Measurements from ENCODE around the gene HLF.
A peak's percentile ranks its signal among the peaks of the same experiment; 100 is the strongest.

Gene HLF, protein sequence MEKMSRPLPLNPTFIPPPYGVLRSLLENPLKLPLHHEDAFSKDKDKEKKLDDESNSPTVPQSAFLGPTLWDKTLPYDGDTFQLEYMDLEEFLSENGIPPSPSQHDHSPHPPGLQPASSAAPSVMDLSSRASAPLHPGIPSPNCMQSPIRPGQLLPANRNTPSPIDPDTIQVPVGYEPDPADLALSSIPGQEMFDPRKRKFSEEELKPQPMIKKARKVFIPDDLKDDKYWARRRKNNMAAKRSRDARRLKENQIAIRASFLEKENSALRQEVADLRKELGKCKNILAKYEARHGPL

DNA sequence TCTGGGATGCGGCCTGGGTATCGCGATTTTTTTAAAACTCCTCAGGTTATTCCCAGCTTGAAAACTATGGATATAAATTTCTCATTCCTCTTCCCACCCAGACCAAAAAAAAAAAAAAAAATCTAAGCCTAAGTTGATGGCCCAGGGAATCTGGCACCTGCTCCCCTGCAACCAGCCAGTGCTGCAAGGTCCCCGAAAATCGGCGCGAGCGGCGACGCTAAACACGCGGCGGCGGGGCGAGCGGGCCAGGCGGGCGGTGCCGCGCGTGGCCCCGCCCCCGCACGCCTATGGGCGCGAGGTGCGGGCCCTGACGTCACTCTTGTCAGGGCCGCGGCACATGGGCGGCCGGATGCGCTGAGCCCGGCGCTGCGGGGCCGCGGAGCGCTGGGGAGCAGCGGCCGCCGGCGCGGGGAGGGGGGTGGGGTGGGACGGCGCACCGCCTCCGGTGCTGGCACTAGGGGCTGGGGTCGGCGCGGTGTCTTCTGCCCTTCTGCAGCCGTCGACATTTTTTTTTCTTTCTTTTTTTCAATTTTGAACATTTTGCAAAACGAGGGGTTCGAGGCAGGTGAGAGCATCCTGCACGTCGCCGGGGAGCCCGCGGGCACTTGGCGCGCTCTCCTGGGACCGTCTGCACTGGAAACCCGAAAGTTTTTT lies at the start of gene HLF:
Gene HLF, plus strand, starts transcription at position 316 of the 654 bp plus-strand sequence. CDS start 525 bp downstream, outside the sequence.
- peak; percentile 7 for DNase-seq

DNA sequence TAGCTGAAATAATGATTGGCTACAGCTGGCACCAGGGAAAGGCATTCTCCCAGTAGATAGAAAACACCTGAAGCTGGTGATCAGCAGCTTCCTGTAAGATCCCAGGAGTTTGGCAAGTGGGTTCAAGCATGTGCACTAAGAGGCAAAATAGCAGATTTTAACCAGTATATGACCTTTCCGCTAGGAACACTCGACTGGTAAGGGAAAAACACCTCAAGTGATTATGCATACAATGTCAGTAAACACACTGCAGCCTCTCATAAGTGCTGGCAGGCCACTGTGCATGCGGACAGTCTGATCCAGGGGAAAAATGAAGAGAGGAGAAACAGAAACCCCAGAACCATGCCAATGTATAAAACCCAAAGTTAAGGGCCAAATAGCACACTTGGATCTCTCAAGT lies 49.0 kb upstream of the HLF start:
- DNase-seq = no peak

DNA sequence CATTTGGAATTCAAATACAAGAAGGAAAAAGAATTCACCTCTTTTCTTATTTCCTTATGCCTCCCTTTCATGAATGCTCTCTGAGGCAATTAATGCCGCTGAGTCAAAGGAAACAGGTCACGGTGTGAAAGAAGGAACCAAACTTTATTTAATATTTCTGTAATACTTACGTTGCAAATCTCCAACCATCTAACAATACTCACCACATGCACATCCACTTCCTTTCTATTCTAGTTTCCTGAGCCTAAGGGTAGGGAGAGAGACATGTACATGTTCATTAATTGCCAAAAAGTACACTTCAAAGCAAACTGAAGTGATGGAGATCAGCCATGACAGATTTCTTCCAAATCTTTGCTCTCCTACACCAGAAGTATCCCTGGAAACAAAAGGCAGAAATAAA lies 47.9 kb upstream of the HLF start:
- no peak for DNase-seq

DNA sequence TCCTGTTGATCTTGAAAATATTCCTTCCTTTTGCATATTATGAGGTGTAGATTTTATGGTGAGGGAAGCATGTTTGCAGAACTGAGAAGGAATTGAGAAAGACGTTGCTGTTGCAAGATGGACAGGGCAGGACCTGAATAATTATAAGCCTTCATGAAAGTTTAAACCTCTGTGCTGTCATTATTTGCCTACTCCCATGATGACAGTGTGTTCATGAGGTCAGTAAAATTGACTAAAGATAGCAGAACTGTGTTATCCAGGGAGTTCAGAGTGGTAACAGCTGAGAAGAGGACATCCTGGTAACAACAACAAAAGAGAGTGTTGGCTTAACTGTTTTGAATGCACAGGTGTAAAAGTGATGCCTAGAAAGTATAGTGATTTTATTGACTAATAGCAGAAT lies 45.3 kb upstream of the HLF start:
- DNase-seq = no peak

DNA sequence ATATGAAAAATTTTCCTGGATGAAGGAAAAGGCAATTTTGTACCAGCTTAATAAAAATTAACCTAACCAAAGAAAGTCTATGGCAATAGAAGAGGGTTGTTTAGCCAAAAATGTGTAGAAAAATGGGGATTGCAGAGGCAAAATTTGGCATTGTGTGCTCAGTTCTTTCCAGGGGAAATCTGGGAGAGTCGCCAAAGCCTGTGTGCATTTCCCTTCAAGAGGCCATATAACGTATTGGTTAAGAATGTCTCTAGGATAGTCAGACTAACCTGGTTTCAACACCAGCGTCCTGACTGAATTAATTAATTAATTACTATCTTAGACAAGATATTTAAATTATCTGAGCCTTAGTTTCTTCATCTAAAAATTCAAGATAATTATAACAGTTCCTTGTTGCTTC lies 44.8 kb upstream of the HLF start:
- no peak for DNase-seq

DNA sequence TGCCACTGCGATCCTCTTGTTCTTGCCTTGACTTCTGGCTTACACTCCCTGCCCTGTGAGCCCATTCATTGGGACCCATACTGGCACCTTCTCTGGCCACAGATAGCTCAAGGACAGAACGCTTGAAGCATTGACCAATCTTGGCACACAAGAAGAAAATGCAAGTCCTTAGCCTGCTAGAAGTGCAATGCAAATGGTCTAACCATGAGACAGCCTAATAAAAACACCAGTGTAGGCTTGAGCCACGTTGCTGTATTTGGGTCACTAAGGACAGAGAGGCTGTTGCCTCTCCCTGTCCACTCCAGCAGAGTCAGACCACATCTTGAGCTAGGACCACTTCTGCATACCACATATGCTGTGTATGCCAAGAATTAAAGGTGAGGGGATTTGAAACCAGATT lies 41.2 kb upstream of the HLF start:
- no peak for DNase-seq

DNA sequence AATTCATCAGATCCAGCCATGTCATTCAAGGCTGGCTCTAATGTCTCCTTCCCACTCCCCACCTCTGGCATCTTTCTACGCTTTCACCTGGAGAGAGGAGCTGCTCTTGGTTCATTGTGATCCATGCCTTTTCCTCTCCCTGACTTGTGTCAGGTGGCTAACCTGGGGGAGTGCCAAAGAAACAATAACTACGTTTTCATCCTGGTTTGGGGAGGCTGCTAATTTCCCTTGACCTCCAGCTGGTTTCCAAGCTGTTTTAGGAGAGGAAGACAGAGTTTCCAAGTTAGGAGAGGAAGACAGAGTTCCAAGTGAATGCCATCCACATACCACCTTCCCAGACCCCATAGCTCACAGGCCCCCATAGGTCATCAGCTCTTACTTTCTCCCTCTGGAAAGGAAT lies 40.0 kb upstream of the HLF start:
- DNase-seq = no peak

DNA sequence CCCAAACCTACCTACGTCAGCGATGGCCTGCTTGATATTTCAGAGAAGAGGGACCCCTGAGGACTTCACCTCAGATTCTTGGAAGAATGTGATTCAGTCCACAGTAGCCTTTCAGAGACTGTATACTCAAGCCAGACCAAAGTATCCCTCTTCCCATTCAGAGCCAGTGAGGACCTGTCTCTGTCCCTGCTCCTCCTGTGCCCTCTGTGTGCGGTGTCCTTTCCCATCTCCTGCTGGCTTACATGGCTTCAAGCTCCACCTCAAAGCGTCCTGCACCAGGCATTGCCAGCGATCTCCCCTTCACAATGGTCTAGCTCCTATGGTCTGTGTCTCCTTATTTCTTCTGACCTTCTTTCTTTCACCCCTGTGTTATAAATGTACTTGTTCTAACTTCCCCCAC lies 39.5 kb upstream of the HLF start:
- no peak for DNase-seq

DNA sequence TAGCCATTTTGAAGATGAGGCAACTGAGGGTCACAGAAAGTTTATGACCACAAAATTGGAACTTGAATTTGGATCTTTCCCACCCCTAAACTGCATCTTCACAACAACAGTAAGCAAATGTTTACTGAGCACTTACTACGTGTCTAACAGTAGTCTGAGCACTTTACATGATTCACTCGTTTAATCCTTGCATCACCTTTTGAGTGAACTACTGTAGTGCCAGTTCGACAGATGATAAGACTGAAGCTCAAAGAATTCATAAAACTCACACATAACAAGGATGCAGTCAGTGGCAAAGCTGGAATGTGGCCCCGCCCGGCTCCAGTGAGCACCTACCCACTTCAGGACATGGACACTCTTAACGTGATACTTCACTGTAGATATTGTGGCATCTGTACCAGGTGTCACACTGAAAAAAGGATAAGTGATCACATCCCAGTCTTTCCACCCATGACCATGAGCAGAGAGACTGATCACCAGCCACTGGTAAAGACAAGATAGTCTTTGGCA lies 36.0 kb upstream of the HLF start:
- DNase-seq = no peak

DNA sequence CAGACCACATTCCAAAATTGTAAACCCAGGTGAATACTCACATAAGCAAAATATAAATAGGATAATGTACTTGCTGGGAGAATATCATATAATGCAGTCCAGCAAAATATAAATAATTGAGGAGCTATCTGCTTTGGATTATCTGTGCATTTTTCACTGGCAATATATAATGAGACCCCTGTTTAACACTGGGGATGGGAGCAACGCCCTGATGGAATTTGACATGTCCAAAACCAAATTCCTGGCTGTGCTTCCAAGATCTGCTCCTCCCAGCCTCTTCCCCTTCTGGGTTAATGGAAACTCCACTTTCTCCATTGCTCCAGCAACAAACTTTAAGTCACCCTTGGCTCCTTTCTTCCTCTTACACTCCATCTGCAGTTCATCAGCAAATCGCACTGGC lies 35.5 kb upstream of the HLF start:
- DNase-seq = no peak

DNA sequence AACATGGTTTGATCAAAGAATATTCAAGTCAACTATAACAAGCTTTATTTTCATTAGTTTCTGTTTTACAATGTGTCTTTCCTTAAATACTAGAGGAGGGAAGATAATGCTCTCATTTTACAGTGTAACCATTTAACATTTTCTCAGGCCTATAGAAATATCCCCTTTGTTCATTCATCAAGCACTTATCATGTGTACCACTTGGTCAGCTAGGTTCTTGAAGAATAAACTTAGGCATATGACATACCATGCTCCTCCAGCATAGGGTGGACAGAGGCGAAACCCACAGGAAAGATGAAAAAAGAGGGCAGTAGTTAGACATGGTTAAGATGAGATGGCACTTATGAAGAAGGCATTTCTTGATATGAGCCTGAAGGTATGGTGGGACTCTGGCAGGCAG lies 34.0 kb upstream of the HLF start:
- no peak for DNase-seq

DNA sequence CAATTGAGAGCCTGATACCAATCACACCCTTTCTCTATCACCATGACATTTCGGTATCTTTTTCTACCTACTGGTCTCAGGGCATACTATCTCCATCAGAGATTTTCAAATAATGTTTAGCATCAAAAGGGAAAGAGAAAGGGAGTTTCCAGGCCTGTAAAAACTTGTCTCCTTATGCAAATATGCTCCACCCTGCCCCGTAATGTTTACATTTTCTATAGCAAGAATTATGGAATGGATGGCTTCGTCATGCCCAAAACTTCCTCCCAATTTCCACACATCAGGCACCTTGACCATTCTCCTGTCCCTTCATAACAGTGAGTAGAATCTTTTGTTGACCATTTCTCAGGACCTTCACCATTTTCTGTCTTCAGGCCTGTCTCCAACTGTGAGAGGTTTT lies 30.9 kb upstream of the HLF start:
- no peak for DNase-seq

DNA sequence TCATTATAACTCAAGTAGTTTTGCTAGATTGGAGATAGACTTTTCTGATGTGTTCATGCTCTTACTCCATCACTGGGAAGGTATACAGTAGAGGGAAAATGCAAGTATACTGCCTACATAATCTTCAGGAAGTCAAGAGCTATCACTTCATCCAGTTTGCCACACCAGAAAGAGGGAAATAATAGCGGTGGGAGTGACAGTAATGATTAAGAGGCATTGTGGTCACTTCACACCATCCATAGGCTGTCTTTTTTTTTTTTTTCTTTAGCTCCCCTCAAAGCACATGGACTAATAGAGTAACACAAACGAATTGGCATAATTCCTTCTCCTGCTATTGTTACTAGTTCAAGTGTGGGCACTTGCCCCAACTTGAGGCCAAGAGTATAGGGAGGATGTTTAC lies 28.4 kb upstream of the HLF start:
- DNase-seq = no peak

DNA sequence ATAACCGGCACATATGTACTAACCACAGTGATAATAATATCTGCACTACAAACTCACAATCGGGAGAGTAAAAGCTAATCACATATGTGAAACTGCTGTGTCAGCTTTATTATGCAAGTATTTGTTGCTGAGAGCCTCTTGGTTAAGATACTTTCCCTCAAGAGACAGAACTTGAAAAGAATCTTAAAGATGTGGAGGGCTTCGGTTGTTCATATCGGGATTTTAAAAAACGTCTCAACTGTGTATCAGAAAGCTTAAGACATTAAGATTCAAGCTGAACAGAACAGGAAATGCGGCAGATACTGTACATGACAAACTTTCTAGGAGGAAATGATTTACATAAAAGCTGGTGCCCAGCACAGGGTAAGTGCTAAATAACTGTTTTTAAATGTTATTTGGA lies 27.5 kb upstream of the HLF start:
- no peak for DNase-seq

DNA sequence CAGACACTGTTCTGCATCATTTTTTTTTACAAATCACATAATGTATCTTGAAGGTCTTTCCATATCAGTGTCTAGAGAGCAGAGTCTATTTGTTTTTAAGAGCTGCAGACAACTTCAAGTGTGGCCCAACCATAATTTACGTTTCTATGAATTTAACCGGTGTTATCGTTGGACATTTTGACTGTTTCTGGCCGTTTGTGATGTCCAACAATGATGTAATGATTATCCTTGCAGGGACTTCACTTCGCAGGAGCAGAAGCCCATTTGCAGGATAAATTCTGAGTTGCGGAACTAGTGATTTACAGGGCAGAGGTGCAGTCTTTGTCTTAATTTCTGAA lies 26.9 kb upstream of the HLF start:
- peak; percentile 36 for DNase-seq

DNA sequence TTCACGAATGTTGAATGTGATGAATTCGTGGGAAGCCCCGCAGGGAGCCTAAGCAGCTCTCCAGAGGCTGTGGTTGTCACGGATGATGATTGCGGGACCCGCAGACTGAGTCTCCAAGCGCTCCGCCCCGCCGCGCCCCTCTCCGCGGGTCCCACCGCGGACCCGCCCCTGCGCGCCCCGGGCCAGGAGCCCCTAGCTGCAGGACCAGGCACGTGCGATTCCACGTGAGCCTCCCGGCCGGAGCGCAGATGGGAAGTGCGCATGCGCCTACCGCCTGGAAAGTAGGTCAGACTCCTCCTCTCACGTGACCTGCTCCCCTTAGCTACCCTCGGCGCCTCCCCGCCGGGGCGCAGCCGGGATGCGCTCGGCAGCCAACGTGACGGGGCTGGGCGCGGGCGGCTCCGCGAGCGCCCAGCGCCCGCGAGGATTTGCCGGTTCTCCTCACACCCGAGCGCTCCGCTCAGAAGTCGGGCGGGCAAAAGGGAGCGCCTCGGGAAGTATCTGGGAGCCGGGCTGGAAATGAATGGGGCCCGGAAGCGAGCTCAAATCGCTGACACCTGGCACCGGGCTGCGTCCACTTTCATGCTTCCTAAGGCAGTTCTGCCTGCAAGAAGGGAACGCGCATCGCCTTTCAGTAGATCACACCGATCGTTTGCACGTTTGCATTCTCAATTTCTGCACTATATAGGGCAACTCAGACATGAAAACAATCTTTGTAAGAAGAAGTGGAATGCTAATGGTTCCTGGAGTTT lies 26.4 kb upstream of the HLF start:
- peak; percentile 93 for DNase-seq

DNA sequence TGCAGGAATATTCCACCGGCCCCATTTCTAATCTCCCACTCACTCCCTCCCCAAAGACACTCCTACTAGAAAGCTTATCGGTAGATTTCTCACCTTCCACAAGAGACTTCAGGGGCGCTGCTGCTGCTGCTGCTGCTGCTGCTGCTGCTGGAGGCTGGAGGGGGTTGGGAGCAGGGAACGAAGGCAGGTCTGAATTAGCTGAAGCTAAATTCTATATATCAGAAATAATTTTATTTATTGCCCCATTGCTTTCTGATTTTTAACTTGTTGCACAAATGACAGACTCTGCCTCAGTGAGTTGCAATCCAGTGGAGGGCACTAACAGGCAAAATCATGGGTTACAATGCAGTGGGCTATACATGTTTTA lies 25.8 kb upstream of the HLF start:
- peak; percentile 9 for DNase-seq

DNA sequence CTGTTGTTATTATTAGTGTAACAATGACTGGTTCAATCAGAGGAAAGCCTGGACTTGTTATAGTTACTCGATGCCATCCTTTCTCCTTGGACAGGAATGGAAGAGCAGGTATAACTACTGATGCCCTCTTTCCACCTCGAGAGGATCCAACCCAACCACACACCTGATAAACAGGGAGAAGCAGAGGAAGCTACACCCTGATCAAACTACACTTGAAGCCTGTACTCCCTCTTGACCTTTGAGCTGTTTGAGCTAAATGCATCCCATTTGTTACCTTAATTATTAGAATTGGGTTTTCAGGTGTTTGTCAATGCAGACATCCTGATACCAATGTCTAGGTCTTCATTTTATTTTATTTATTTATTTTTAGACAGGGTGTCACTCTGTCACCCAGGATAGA lies 23.7 kb upstream of the HLF start:
- DNase-seq = no peak

DNA sequence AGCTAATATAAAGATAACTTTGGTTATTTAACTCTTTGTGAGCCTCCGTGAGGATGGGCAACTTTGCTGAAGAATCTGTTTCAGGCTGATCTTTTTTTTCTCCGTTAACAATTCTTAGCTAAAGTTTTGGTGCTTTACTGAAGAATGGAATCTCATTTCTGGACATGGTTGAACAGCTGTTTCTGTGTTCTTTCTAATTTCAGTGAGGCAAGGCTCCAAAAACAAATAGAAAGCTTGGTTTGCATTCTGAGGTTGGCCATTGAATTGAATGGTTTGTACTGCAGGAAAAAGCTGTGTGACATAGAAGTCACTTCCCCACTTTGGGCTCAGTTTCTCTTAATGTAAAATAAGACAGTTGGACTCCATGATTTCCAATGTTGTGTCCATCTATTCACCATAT lies 22.3 kb upstream of the HLF start:
- no peak for DNase-seq

DNA sequence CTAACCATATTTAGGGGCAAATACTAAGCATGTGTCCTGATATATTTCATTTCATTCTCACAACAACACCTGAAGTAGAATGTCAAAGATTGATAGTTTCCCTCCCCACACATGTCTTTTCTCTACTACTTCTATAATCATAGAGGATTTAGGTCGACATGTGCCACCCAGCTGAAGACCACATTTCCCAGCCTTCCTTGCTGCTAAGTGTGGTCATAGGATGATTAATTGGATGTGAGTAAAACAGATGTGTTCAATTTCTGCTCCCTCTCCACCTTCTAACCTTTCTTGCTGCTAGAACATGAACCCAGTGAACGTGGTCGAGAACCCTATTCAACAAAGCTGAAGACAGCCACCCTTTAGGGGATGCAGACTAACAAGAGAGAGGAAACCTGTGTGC lies 18.8 kb upstream of the HLF start:
- DNase-seq = no peak

DNA sequence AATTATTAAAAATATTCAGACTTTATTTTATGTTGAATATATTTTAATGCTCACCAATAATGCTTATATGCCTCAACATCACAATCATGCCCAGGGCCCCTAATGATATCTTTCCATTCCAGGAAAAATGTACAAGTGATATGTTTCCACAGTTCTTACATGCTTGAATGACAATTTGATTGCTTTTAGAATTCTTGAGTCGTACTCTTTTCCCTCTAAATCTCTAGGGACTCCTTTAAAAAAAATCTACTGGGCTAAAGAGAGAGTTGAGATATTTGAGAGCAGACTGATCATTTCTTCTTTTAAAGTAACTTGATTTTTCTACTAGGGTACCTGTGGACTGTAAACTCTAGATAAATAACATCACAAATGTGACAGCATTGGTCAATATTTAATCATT lies 18.2 kb upstream of the HLF start:
- DNase-seq = no peak

DNA sequence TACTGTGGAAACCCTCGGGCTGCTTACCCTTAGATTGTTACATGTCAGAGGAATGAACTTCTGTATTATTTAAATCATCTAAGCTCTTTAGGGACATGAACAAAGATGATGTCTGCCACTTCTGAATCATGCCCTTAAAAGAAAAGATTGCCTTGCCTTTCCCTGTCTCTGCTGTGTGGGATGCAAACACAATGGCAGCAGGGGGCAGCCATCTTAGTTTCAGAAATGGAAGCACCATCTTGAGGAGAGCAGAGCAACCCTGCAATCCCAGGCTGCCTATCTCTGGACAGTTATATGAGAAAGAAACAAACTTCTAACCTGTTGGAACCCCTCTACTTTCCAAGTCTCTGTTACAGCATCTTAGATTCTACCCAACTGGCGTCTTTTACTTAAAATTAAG lies 16.7 kb upstream of the HLF start:
- DNase-seq = no peak

DNA sequence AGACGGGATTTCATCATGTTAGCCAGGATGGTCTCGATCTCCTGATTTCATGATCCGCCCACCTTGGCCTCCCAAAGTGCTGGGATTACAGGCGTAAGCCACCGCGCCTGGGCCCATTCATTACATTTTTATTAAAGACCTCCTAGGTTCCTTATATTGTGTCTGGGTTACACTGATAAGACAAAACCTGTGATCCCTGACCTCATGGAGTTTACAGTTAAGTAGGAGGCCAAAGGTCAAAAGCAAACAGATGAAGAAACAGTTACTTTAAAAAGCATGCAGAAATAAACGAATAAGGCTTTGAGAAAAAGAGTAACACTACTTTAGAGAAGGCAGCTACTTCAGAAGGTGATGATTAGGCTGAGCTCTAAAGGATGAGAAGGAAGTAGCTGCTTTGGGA lies 14.9 kb upstream of the HLF start:
- no peak for DNase-seq

DNA sequence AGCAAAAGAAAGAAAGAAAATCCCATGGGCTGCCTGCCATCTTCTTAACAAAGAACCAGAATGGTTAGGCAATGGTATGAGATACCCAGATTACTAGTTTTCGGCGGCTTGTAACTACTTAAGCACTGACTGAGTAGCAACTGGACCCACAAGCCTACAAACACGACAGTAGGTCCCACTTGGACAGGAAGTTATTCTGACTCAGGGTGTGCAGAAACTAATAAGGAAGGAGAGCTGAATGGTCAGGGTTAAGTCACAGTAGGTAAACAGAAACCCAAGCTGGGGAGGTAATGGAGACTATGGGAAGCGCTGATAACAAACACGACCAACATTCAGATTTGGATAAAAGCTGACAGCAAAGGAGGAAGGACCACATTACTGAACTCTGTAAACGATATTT lies 10.4 kb upstream of the HLF start:
- no peak for DNase-seq

All from NCI-H1417 treated with DMSO at 0.1 percent for 48 hours (cell line).